ENCODE results near the gene PTPN11.
"Not testable (repeated sequence)": the region's sequence is repeated elsewhere in the genome, so short reads cannot be mapped to it uniquely, and the experiment has no call there.

Gene PTPN11

GRCh38 chr12:112514926-112515642 is 96.3 kb downstream of the PTPN11 start:
- DNase-seq (ENCODE audit: low spot score): no peak

GRCh38 chr12:112515868-112516267 is 97.1 kb downstream of the PTPN11 start:
- no peak for DNase-seq (ENCODE audit: low spot score)

DNA sequence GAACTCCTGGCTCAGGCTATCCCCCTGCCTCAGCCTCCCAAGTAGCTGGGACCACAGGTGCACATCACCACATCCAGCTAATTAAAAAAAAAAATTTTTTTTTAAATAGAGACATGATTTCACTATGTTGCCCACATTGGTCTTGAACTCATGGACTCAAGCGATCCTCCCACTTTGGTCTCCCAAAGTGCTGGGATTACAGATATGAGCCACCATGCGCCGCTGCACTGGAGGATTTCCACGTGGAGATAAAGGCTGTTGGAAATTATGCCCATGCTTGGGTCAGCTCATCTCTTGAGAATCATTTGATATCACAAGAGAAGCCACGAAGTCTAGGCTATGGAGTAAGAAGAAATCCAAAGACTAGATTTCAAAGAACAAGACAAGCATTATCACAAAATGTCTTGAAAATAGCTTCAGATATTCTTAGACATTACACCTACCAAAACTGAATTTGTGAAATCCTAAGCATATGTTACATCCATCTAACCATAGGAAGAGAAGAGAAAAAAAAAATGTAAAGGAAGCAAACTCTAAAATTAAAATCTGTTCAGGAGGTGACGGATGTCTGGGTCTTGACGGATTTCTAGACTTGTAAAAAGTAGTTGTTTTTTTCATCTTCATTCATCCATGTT is 99.1 kb downstream of the PTPN11 start:
- DNase-seq (ENCODE audit: low spot score): no peak

GRCh38 chr12:112518365-112518735 is 99.6 kb downstream of the PTPN11 start:
- no peak for DNase-seq (ENCODE audit: low spot score)

- not testable (repeated sequence) for DNase-seq (ENCODE audit: low spot score)
Observed at GRCh38 chr12:112519841-112520340, 101.1 kb downstream of the PTPN11 start.

DNA sequence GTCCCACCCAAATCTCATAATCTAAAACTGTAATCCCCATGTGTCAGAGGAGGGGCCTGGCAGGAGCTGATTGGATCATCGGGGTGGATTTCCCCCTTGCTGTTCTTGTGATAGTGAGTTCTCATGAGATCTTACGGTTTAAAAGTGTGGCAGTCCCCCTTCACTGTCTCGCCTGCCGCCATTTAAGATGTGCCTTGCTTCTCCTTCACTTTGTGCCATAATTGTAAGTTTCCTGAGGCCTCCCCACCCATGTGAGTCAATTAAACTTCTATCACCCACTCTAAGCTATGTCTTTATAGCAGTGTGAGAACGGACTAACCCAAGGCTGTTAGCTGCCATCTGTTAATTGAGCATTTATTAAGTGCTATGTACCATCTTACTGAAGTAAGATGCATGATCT is 105.1 kb downstream of the PTPN11 start:
- DNase-seq (ENCODE audit: low spot score): no peak

DNA sequence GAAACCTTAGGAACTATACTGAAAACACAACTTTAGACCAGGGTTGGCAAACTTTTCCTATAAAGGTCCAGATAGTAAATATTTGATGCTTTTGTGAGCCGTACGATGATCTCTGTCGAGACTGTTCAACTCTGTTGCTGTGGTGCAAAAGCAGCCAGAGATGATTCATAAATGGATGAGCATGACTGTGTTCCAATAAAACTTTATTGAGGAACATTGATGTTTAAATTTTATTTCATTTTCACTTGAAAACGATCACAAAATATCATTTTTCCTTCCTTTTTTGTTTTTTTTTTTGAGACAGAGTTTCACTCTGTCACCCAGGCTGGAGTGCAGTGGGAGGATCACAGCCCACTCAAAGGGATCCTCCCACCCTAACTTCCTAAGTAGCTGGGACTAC is 105.5 kb downstream of the PTPN11 start:
- DNase-seq (ENCODE audit: low spot score): no peak

DNA sequence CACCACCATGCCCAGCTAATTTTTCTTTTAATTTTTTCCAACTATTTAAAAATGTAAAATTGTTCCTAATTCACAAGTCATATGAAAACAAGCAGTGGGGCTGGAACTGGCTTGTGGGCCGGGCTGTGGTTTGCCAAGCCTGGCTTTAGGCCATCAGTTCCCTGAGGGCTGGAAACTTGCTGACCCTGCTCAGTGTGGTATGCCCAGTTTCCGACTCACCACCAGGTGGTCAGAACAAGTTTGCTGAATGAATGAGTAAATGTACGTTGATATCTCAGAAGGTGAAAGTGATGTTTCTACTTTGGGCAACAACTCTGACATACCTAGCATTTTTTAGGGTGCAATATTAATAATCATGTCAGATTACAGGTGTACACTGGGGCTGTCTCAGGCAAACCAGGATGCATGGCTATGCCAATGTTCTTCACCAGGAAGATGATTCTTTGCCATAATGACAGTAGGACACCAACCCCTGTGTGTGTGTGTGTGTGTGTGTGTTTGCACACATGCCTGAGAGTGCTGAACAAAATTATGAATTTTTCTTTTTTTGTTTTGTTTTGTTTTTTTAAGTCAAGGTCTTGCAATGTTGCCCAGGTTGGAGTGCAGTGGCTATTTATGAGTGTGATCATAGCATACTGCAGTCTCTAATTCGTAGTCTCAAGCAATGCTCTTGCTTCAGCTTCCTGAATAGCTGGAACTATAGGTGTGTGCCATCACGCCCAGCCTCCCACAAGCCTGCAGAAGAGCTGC is 106.1 kb downstream of the PTPN11 start:
- DNase-seq (ENCODE audit: low spot score): peak; percentile 40

DNA sequence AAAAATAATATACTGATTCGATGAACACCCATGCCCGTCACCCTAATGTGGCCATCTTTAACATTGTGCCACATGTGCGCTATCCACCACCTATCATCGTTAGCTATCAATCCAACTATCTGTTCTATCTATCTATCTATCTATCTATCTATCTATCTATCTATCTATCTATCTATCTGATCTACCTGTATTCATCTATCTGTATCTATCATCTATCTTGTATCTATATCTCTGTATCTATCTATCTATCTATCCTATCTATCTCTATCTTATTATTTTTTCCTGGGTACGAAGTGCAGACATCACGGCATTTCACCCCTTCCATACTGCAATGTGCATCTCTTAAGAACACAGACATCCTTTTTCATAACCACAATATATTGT is 106.7 kb downstream of the PTPN11 start:
- no peak for DNase-seq (ENCODE audit: low spot score)

DNA sequence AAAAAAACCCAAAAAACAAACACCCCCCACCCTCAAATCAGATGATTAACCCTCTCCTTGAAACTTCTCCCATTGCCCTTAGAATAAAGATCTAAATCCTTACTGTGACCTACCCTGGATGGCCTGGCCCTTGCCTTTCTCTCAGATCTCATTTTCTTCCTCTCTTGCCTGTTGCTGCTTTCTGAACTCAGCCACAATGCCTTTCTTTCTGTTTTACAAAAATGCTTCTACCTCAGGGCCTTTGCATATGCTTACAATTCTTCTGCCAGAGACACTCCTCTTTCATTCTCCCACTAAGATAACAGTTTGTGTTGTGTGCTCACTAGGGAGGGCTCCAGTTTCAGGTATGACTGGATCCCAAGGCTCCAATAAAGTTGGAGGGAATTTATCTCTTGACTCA is 108.3 kb downstream of the PTPN11 start:
- DNase-seq (ENCODE audit: low spot score): no peak

GRCh38 chr12:112527501-112527900 is 108.8 kb downstream of the PTPN11 start:
- DNase-seq (ENCODE audit: low spot score): no peak

- DNase-seq (ENCODE audit: low spot score): no peak
Observed at GRCh38 chr12:112528521-112528920, 109.8 kb downstream of the PTPN11 start.

DNA sequence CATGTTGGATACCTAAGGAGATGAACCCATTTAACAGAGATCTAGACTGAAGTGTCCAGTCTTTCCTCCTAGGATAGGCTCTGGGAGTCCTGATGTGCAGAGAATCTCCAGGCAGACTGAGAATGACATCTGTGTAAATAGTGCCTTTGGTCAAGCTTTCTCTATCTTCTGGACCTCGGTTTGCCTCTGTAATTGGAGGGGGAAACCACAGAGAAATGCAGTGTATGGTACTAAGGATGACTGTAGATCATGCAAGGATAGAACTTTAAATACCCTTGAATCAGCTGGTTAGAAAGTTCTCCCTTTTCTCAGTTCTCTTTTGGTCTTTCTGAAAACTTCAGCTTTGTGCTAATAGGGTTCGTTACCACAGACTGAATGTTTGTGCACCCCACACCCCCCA is 112.2 kb downstream of the PTPN11 start:
- DNase-seq (ENCODE audit: low spot score): no peak

- no peak for DNase-seq (ENCODE audit: low spot score)
Observed at GRCh38 chr12:112532106-112532505, 113.4 kb downstream of the PTPN11 start.

DNA sequence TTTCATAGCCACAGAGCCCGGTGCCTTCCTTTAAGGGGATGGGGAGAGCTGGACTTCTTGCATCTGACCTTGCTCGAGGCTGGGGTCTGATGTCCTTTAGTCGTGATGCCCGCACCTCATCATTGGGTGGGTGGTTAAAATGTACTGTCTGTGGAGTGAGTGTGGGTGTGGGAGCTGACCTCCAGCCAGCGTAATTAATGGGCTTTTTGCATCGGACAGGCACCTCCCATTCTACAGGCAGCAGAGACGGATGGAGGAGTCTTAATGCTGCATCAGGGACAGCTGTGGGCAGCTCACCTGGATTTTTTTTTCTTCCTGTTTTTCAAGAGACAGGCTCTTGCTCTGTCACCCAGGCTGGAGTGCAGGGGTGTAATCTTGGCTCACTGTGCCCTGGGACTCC is 114.8 kb downstream of the PTPN11 start:
- no peak for DNase-seq (ENCODE audit: low spot score)

- no peak for DNase-seq (ENCODE audit: low spot score)
Observed at GRCh38 chr12:112535017-112535416, 116.3 kb downstream of the PTPN11 start.

DNA sequence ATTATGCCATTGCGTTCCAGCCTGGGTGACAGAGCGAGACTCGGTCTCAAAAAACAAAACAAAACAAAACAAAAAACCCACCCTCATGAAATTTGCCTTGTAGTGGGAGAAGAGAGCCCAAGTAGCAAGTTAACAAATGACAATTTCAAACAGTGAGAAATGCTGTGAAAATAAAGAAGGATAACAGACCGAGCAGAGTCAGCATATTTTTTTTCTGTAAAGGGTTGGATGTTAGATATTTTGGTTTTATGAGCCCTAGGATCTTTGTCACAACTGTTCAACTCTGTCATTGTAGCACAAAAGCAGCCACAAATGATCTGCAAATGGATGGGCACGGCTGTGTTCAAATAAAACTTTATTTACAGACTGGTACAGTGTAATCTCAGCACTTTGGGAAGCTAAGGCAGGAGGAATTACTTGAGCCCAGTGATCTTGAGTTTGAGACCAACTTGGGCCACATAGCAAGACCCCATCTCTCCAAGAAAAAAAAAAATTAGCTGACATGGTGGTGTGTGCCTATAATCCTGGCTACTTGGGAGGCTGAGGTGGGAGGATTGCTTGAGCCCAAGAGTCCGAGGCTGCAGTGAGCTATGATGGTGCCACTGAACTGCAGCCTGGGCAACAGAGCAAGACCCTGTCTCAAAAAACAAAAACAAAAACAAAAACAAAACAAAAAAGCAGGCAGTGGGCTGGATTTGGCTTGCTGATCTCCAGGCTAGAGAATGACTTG is 117.1 kb downstream of the PTPN11 start:
- no peak for DNase-seq (ENCODE audit: low spot score)

DNA sequence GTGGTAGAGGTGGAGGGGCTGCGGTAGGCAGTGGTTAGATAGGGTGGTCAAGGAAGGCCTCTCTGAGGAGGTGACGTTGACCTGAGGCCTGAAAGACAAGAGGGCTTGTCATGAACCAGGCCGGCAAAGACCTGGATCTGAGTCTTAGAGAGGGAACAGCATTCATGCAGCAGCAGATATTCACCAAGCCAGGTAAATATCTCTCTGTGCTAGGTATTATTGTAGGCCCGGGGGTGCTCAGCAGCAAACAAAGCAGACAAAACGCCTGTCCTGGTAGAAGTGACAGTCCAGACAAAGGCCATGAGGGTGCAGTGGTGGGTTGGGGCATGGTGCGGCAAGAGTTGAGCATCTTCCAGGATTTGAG is 117.6 kb downstream of the PTPN11 start:
- DNase-seq (ENCODE audit: low spot score): no peak

GRCh38 chr12:112537710-112538396 is 119.1 kb downstream of the PTPN11 start:
- peak; percentile 71 for DNase-seq (ENCODE audit: low spot score)

DNA sequence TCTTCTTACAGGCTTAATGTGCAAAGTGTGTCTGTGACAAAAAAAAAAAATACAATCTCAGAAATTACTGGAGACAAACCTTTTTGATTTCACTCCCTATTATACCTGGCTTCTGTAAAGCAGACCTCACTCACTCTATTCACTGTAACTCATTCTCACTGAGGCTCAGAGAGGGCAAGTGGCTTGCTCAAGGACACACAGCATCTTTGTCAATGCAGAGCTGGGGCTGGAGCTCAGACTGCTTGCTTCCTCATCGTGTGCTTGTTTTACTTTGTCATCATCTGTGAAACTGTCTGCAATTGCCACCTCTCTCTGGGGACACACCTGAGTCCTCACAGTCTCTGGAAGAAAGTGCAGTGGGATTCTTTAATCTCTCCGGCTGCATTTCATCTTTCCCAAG is 120.0 kb downstream of the PTPN11 start:
- no peak for DNase-seq (ENCODE audit: low spot score)

GRCh38 chr12:112539221-112539620 is 120.5 kb downstream of the PTPN11 start:
- DNase-seq (ENCODE audit: low spot score): no peak

GRCh38 chr12:112540021-112540420 is 121.3 kb downstream of the PTPN11 start:
- DNase-seq (ENCODE audit: low spot score): no peak

All from COLO829 (cell line).